GM12873 (cell line): Measurements from ENCODE around the gene FEM1B.

ENCODE experiments used
- CTCF ChIP-seq: IDR thresholded peaks from 2 replicates; pipeline ENCODE4 v1.5.1; 2012; ENCODE audit warnings: low read depth, mild to moderate bottlenecking, moderate library complexity, low read length, control low read depth; ENCODE audit not compliant: insufficient read depth; ENCODE audit errors: missing control alignments

The FEM1B gene

GRCh38 chr15:68232449-68232848 is 45.1 kb upstream of the FEM1B start:
- TF ChIP-seq CTCF, result no peak

- no peak for TF ChIP-seq CTCF
Measured at GRCh38 chr15:68232937-68233336, 44.6 kb upstream of the FEM1B start.

- no peak for TF ChIP-seq CTCF
Measured at GRCh38 chr15:68234060-68234459, 43.5 kb upstream of the FEM1B start.

GRCh38 chr15:68235022-68235421 is 42.5 kb upstream of the FEM1B start:
- no peak for TF ChIP-seq CTCF

GRCh38 chr15:68239025-68239424 is 38.5 kb upstream of the FEM1B start:
- TF ChIP-seq CTCF, result no peak

GRCh38 chr15:68241088-68241935 is 36.2 kb upstream of the FEM1B start:
- TF ChIP-seq CTCF, result no peak

GRCh38 chr15:68244235-68244634 is 33.3 kb upstream of the FEM1B start:
- TF ChIP-seq CTCF, result no peak
